ENCODE data around the gene ZNF239. TPM values are rescaled to one million over a fixed set of nuclear protein-coding genes. Genes with fewer than 3 reads are reported as not detected.

ZNF239 gene
- total and polyA plus RNA-seq, 2 of the 4 experiments (the other 2 are of a cell fraction): 7.4 to 12.7 TPM

DNA sequence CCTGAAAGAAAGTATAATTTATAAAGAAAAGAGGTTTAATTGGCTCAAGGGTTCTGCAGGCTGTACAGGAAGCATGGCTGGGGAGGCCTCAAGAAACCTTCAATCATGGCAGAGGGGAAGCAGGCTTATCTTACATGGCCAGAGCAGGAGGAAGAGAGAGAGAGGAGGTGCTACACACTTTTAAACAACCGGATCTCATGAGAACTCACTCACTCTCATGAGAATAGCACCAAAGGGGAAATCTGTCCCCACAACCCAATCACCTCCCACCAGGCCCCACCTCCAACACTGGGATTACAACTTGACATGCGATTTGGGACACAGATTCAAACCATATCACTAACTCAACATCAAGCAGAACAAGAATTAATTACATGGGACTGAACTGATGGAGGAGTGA lies 24.9 kb upstream of the ZNF239 start:
- no peaks in the 10 kb centered on the region for H3K79me1 ChIP-seq (ENCODE audit: low read depth in 1 of 2, low read length in 2 of 2)
- DNase-seq (no peak), ATAC-seq (ENCODE audit: low read depth) (no peak)
- H4K91ac ChIP-seq (ENCODE audit: insufficient read depth, low read depth, low read length): no peak overlapping the region
- no peak overlapping the region for H2BK20ac ChIP-seq (ENCODE audit: low read depth, low read length)
- CTCF ChIA-PET: no interaction called here
- in situ Hi-C loops (cut with MboI; ENCODE audit: low sequenced_read_pairs) (no loop called here), dilution Hi-C loops (cut with HindIII; ENCODE audit: low sequenced_read_pairs, unreplicated experiment) (no loop called here), intact Hi-C loops (cut with micrococcal nuclease) (no loop called here)
- H4K5ac ChIP-seq (ENCODE audit: low read depth, low read length): no peak overlapping the region
- no peak overlapping the region for H3K4me2 ChIP-seq (ENCODE audit: low read depth, low read length)
- no peaks in the 10 kb centered on the region for H3K9me3 ChIP-seq (ENCODE audit: control insufficient read depth, insufficient read depth, low read length)
- H3K56ac ChIP-seq (ENCODE audit: extremely low read depth, insufficient read depth, low read length): no peak overlapping the region
- no peak overlapping the region for H2BK120ac ChIP-seq (ENCODE audit: low read depth, low read length)
- no peak overlapping the region for H3K9ac ChIP-seq (ENCODE audit: low read depth, low read length)
- TF ChIP-seq CHD1 (IDR thresholded peaks at IDR 0.05; ENCODE audit: low read depth, low read length): no peak
- no peak for TF ChIP-seq NFE2L2 (IDR thresholded peaks at IDR 0.05; ENCODE audit: low read depth, low read length)
- TF ChIP-seq BHLHE40 (IDR thresholded peaks at IDR 0.05; ENCODE audit: low read depth, low read length): no peak
- TF ChIP-seq CEBPB (IDR thresholded peaks at IDR 0.05; ENCODE audit: low read depth, low read length): no peak
- TF ChIP-seq, protein P1, sequence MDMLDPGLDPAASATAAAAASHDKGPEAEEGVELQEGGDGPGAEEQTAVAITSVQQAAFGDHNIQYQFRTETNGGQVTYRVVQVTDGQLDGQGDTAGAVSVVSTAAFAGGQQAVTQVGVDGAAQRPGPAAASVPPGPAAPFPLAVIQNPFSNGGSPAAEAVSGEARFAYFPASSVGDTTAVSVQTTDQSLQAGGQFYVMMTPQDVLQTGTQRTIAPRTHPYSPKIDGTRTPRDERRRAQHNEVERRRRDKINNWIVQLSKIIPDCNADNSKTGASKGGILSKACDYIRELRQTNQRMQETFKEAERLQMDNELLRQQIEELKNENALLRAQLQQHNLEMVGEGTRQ (IDR thresholded peaks at IDR 0.05; ENCODE audit: low read depth, low read length): no peak
- no peak for TF ChIP-seq SMC3 (IDR thresholded peaks at IDR 0.05; ENCODE audit: low read depth, low read length)
- TF ChIP-seq RAD21 (IDR thresholded peaks at IDR 0.05; ENCODE audit: low read length): no peak
- TF ChIP-seq MXI1 (IDR thresholded peaks at IDR 0.05; ENCODE audit: borderline replicate concordance, low read depth, low read length): no peak
- no peak for TF ChIP-seq RCOR1 (IDR thresholded peaks at IDR 0.05; ENCODE audit: insufficient replicate concordance, low read length)
- no peak for TF ChIP-seq RFX5 (IDR thresholded peaks at IDR 0.05; ENCODE audit: low read depth, low read length)
- no peak for TF ChIP-seq FOS (IDR thresholded peaks at IDR 0.05; ENCODE audit: low read depth, low read length)
- no peak for TF ChIP-seq POLR2A (IDR thresholded peaks at IDR 0.05; ENCODE audit: low read depth, low read length)
- no peak for TF ChIP-seq MAFK (IDR thresholded peaks at IDR 0.05; ENCODE audit: low read depth, low read length)
- no peak for TF ChIP-seq MAZ (IDR thresholded peaks at IDR 0.05; ENCODE audit: borderline replicate concordance, low read depth, low read length)
- TF ChIP-seq, protein P2, sequence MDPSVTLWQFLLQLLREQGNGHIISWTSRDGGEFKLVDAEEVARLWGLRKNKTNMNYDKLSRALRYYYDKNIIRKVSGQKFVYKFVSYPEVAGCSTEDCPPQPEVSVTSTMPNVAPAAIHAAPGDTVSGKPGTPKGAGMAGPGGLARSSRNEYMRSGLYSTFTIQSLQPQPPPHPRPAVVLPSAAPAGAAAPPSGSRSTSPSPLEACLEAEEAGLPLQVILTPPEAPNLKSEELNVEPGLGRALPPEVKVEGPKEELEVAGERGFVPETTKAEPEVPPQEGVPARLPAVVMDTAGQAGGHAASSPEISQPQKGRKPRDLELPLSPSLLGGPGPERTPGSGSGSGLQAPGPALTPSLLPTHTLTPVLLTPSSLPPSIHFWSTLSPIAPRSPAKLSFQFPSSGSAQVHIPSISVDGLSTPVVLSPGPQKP (IDR thresholded peaks at IDR 0.05; ENCODE audit: borderline replicate concordance, low read depth, low read length): no peak
- TF ChIP-seq, protein P3, sequence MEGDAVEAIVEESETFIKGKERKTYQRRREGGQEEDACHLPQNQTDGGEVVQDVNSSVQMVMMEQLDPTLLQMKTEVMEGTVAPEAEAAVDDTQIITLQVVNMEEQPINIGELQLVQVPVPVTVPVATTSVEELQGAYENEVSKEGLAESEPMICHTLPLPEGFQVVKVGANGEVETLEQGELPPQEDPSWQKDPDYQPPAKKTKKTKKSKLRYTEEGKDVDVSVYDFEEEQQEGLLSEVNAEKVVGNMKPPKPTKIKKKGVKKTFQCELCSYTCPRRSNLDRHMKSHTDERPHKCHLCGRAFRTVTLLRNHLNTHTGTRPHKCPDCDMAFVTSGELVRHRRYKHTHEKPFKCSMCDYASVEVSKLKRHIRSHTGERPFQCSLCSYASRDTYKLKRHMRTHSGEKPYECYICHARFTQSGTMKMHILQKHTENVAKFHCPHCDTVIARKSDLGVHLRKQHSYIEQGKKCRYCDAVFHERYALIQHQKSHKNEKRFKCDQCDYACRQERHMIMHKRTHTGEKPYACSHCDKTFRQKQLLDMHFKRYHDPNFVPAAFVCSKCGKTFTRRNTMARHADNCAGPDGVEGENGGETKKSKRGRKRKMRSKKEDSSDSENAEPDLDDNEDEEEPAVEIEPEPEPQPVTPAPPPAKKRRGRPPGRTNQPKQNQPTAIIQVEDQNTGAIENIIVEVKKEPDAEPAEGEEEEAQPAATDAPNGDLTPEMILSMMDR (conservative IDR thresholded peaks at IDR 0.05; ENCODE audit: low read depth, low read length): no peak
- H3K4ac ChIP-seq (ENCODE audit: low read depth, low read length): no peak overlapping the region
- H3K27ac ChIP-seq (ENCODE audit: insufficient read depth, low read length): no peak overlapping the region
- no CpG with 5 or more reads among the region's 2 CpGs for whole genome bisulfite sequencing, 2 experiments (ENCODE audit: extremely low coverage in 2 of 2, insufficient read length in 1 of 2)
- no peaks in the 10 kb centered on the region for H3K36me3 ChIP-seq (ENCODE audit: control insufficient read depth, insufficient read depth, low read length)
- no peak overlapping the region for H2AK9ac ChIP-seq (replicated peaks; ENCODE audit: low read depth, low read length, poor library complexity)
- no peak overlapping the region for H2BK15ac ChIP-seq (ENCODE audit: low read depth, low read length)
- 0 out of 2 replicates have a peak, but pooled peaks cover 3% of the 10 kb centered on the region for H3K27me3 ChIP-seq (ENCODE audit: control insufficient read depth, insufficient read depth, low read length)
- no peak overlapping the region for H3K14ac ChIP-seq (replicated peaks; ENCODE audit: low read depth, low read length)
- no peak overlapping the region for H3K18ac ChIP-seq (ENCODE audit: low read depth, low read length)
- H4K8ac ChIP-seq (ENCODE audit: low read depth in 2 of 2, low read length in 2 of 2): no peak overlapping the region
- no peaks in the 10 kb centered on the region for H4K20me1 ChIP-seq (ENCODE audit: insufficient read depth, low read length)
- no peak overlapping the region for H3K4me3 ChIP-seq (ENCODE audit: insufficient read depth, low read depth, low read length)
- H3K4me1 ChIP-seq (ENCODE audit: control insufficient read depth, insufficient read depth, low read length): peaks cover 3% of the 10 kb centered on the region; the same call in 1 of the 2 replicates
- BruUV-seq (replicated peaks): no TSS peak
- no peaks in the 10 kb centered on the region for H3K9me1 ChIP-seq (ENCODE audit: insufficient read depth, low read length)
- POLR2A ChIA-PET (ENCODE audit: unreplicated experiment): no interaction called here
- H2AK5ac ChIP-seq (ENCODE audit: low read depth, low read length): no peak overlapping the region
- H3K23ac ChIP-seq (ENCODE audit: low read depth, low read length): no peak overlapping the region
- no peak overlapping the region for H2BK5ac ChIP-seq (ENCODE audit: low read depth, low read length, poor library complexity, severe bottlenecking)
- no peak overlapping the region for H2AFZ ChIP-seq (replicated peaks; ENCODE audit: low read length, poor library complexity)

Data from IMR-90 (cell line).